IPS DF 4.7 (cell line): Measurements from ENCODE around the gene SYK.
"Not testable (repeated sequence)": the region's sequence is repeated elsewhere in the genome, so short reads cannot be mapped to it uniquely, and the experiment has no call there.

ENCODE experiments used
- DNase-seq: peaks from one replicate; pipeline ENCODE4 v3.0.0-alpha.2; 2013; ENCODE audit warnings: low spot score; ENCODE audit errors: extremely low read depth

SYK gene

DNA sequence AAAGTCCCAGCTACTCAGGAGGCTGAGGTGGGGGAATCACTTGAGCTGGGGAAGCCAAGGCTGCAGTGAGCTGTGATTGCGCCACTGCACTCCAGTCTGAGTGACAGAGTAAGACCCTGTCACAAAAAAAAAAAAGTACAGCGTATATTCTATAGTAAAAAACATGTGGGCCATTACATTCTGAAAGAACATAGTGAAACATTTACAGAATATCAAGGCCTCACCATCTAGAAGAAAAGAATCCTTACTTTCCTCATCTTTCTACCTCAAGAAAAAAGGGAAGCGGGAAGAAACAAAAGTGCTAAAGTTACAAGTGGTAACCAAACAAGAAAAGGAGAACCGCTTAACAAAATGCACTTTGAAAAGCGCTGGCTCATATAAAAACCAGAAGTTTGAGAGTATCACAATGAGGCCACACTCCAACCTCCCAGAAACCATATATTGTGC, 5.7 kb upstream of the SYK start:
- DNase-seq = no peak

- DNase-seq = no peak
These were observed 2.3 kb upstream of the SYK start for GRCh38 chr9:90799271-90799852.

DNA sequence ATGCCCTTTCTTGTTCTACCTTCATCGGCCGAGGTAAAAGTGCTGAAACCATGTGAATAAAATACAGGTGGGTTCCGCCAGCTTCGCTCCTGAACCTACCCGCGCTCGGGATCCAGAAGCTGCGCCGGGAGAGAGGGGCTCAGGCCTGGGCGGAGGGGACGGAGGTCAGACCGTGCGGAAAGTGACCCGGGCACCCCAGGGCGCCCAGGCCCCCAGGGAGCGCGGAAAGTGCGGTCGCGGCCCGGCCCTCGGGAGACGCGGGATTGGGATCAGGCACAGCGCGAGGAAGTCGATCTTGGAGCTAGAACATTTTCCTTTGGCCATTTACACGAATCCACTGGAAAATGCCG, 329 bp downstream of the SYK start:
- no peak for DNase-seq

DNA sequence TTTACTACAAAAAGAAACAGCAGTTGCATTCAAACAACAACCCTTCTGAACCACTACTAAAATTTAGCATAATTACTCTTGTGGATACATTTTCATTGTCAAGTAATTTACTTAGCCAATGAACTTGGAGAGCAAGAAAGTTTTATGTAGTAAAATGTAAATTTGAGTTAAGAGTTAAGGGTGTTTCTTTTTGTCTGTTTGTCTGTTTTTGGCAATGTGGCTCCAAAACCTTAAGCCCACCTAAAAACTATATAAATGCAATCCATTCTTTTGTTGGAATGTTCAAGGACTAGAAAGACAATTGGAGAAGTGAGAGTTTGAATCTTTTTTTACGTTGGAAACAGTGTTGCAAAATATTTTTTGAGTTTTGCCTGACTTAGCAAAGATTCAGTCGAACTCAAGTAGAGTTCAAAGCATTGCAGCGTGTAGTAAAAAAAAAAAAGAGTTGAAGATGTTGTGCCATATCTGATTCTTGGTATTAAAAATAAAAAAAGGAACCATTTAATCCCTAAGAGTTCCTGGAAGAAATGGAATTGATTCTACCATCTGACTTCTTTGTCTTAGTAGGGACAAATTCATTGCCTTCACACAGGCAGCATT, 867 bp downstream of the SYK start:
- DNase-seq = no peak

DNA sequence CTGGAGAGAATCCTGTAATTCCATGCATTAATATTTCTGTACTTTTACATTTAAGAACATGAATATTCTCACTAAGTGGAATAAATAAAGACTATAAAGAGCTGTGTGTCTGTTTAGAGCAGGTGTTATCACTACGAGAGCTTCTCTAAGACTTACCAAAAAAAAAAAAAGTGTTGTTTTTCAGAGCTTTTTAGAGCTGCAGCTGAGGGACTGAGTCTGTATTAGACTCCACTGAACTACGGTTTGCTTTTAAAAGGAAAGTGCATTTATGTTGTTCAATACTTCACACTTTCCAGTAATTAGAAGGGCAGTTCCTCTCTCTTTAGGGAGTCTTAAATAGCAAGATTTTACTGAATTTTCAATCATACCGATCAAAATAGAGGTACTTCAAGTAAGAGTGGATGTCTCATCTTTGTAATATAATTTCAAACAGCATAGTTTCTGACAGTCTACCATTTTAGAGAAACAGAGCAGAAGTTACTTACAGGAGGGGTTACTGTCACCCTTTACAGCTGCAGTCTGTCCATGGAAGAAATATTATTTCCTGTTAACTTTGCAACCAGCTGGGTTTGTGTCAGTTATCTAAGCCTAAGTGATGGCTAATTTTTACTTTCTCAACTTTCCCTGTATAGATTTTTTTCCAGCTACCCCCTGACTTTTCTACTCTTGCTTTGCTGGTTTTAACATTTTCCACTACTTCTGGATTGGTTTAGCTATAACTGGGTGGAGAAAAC, 2.4 kb downstream of the SYK start:
- DNase-seq = no peak

DNA sequence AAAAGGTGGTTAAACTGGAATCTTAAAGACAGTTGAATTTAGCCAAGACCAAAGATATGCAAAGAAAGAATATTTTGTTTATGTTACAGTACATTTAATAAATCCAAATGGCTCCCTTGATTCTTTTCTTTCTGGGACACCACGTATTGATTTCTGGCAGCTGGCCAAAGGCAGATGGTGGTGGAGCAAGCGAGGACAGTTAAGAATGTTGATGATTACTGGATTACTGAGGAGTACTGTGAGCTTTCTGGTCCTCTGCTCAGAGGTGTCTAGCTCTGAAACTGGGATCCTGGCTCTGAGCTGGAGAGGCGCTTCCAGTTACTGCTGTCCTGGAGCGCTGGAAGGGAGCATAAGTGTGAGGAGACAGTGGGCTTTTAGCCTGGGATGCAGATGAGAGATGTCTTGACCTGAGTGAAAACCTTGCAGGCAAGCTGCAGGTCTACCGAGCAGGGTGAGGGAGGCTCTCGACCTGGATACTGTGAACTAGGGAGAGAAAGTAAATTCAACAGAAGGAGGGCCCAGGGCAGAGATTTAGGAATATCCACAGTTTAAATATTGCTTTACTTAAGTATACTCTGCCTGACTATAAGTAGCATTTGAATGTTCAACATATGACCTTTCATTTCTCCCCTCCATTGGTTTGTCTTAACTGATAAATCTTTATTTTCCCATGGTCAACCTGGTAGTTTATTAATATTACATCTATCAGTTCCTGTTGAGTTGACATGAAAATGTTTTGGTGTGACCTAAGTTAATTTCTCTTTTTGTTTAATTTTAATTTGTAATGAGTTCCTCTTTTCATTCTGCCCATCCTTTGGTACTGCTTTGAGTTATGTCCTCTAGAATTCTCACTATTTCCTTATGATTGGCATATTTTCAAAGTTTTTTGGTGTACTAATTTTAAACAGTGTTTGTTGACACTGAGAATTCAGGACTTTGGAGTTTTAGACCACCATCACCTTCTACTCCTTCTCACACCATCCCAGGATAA, 3.7 kb downstream of the SYK start:
- no peak for DNase-seq

GRCh38 chr9:90807006-90807405, 5.4 kb downstream of the SYK start:
- no peak for DNase-seq

- no peak for DNase-seq
These were observed 6.8 kb downstream of the SYK start for GRCh38 chr9:90808398-90808797.

GRCh38 chr9:90808890-90809685, 7.5 kb downstream of the SYK start:
- no peak for DNase-seq

DNA sequence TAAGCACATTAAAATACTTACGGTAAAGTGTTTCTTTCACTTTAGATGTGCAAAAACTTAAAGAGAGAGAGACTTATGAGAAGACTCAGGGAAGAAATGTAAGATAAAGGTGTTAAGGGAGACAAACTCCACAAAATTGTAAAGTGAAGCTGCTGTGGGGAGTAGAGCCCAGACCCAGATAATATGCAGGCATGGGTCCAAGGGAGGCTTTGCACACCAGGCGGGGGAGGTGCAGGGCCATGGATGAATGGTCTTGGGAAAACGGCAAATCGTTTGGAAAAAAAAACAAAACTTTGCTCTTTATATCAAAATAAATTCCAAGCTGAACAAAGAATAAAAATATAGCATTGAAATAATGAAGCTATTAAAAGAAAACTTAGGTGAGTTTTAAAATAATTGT, 9.1 kb downstream of the SYK start:
- no peak for DNase-seq

DNA sequence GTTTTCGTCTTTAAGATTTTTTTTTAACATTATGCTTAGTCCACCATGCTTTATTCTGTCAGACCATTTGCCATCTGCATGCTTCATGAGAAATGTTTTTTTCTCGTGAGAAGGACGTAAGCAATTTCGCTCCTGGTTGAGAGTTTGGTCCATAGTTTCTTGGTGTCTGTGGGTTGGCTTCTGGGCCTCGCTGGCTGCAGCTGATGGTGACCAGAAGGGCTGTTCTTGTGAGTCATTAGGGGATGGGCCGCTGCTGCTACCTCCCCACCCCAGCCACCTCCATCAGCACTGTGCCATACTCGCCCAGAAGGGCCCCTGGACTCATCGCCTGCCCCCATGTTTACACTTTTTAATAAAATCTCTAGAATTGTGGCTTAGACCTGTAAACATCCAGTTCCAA, 11.4 kb downstream of the SYK start:
- DNase-seq = no peak

GRCh38 chr9:90813523-90813922, 11.9 kb downstream of the SYK start:
- no peak for DNase-seq

DNA sequence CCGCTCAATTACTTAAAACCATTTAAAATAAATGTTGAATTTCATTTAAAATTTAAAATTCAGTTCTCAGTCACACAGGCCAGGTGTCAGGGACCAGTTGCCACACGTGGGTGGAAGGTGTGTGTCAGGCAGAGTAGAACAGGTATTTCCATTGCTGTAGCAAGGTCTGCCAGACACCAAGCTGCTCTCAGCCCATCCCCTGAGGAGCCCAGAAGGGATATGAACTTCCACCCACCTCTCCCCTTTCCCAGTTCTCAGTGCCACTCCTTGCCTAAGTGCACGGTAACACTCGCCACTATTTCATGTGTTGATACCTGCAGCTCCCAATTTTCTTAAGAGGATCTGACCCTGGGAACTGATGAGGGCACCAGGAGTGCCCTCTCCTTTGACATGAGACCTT, 12.7 kb downstream of the SYK start:
- no peak for DNase-seq

GRCh38 chr9:90815183-90815943, 13.7 kb downstream of the SYK start:
- DNase-seq = no peak

- DNase-seq = no peak
These were observed 14.3 kb downstream of the SYK start for GRCh38 chr9:90815944-90816357.

DNA sequence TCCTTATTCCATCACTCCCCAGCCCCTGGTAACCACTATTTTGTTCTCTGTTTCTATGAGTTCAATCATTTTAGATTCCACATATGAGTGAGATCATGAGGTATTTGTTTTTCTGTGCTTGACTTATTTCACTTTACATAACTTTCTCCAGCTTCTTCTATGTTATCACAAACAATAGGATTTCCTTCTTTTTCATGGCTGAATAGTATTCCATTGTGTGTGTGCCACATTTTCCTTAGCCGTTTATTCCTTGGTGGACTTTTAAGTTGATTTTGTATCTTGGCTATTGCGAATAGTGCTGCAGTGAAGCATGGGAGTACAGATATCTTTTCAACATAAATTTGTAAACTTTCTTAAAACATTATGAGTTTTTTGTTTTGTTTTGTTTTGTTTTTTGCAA, 15.1 kb downstream of the SYK start:
- DNase-seq = no peak

DNA sequence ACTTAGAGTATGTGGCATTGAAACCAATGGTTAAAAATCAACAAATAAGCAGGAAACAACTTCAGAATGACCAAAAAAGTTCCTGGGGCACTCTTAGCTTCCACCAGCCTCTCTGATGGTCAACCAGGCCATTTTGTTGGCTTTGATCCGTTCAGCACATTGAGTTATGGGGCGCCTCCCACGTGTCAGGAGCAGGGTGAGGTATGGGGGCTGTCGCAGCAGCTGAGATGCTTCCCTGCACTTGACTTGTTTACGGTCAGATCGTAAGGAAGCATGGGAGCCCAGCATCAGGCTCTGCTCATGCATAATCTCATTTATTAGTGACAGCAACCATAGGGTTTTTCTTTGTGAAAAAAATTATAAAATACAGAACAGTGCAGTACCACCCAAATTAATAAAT, 16.7 kb downstream of the SYK start:
- no peak for DNase-seq

- DNase-seq = not testable (repeated sequence)
These were observed 18.8 kb downstream of the SYK start for GRCh38 chr9:90820406-90820805.

- DNase-seq = not testable (repeated sequence)
These were observed 19.6 kb downstream of the SYK start for GRCh38 chr9:90821236-90821635.

DNA sequence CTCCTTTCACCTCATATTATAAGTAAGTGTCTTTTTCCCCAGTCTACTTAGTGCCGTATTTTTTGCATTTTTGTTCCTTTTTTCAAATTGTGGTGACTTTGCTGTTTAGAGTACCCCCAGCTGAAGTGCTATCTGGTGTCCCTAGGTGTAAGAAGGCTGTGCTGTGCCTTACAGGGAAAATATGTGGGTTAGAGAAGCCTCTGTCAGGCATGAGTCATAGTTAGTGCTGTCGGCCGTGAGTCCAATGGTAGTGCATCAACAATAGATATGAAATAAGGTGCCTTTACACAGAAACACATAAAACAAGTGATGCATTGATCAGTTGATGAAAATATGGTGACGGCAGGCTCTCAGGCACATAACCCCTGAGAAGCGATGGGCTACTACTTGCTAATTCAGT, 20.1 kb downstream of the SYK start:
- no peak for DNase-seq
